Measurements from ENCODE around the gene HDAC1.

GRCh38 chr1:32327204-32327603 lies 35.3 kb downstream of the HDAC1 start:
- TF ChIP-seq CTCF (IDR thresholded peaks at IDR 0.05; ENCODE audit: low read depth, low read length, poor library complexity, severe bottlenecking) (no peak), EZH2phosphoT487 (IDR thresholded peaks at IDR 0.05; ENCODE audit: borderline replicate concordance, low read length) (no peak)
